ENCODE results near the gene STPG2. TPM values are rescaled to one million over a fixed set of nuclear protein-coding genes. Genes with fewer than 3 reads are reported as not detected.

The STPG2 gene
- total RNA-seq, 1 donor from 2014 or later: not detected

- H3K4me3 ChIP-seq: no peak overlapping the region
- H3K4me1 ChIP-seq: no peaks in the 10 kb centered on the region
- TF ChIP-seq, protein P1, sequence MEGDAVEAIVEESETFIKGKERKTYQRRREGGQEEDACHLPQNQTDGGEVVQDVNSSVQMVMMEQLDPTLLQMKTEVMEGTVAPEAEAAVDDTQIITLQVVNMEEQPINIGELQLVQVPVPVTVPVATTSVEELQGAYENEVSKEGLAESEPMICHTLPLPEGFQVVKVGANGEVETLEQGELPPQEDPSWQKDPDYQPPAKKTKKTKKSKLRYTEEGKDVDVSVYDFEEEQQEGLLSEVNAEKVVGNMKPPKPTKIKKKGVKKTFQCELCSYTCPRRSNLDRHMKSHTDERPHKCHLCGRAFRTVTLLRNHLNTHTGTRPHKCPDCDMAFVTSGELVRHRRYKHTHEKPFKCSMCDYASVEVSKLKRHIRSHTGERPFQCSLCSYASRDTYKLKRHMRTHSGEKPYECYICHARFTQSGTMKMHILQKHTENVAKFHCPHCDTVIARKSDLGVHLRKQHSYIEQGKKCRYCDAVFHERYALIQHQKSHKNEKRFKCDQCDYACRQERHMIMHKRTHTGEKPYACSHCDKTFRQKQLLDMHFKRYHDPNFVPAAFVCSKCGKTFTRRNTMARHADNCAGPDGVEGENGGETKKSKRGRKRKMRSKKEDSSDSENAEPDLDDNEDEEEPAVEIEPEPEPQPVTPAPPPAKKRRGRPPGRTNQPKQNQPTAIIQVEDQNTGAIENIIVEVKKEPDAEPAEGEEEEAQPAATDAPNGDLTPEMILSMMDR (IDR thresholded peaks at IDR 0.05; ENCODE audit: borderline replicate concordance): no peak
- no peaks in the 10 kb centered on the region for H3K27me3 ChIP-seq (ENCODE audit: low read depth)
- H3K36me3 ChIP-seq: no peaks in the 10 kb centered on the region
- intact Hi-C loops (cut with micrococcal nuclease): no loop called here
- peaks cover 24% of the 10 kb centered on the region for H3K9me3 ChIP-seq (replicated peaks)
- no peak for DNase-seq
- H3K27ac ChIP-seq (replicated peaks): no peak overlapping the region
Observed at GRCh38 chr4:97952763-97953162, 190.5 kb downstream of the STPG2 start.

DNA sequence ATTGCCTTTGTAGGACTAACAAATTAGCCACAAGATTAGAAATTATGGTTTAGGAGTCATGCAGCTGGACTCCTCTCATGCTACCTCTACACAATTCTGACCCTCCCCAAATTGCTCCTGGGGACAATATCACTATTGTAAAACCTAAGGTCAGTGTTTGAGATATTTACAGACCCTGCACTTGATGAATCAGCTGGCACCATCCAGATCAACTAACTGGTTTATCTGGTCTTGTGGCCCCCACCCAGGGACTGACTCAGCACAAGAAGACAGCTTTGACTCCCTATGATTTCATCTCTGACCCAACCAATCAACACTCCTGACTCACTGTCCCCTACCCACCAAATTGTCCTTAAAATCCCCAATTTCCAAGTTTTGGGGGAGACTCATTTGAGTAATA lies 192.4 kb downstream of the STPG2 start:
- Histone ChIP-seq H3K27me3 (ENCODE audit: low read depth) (no peaks in the 10 kb centered on the region), H3K36me3 (no peaks in the 10 kb centered on the region), H3K4me3 (no peak overlapping the region), H3K9me3 (replicated peaks) (peaks cover 29% of the 10 kb centered on the region), H3K27ac (replicated peaks) (no peak overlapping the region), H3K4me1 (no peaks in the 10 kb centered on the region)
- DNase-seq: no peak
- TF ChIP-seq, protein P1 (IDR thresholded peaks at IDR 0.05; ENCODE audit: borderline replicate concordance): no peak
- intact Hi-C loops (cut with micrococcal nuclease): no loop called here

GRCh38 chr4:97942951-97943350 lies 200.3 kb downstream of the STPG2 start:
- H3K4me1 ChIP-seq: no peaks in the 10 kb centered on the region
- H3K27me3 ChIP-seq (ENCODE audit: low read depth): no peaks in the 10 kb centered on the region
- H3K27ac ChIP-seq (replicated peaks): no peak overlapping the region
- TF ChIP-seq, protein P1 (IDR thresholded peaks at IDR 0.05; ENCODE audit: borderline replicate concordance): no peak
- no peaks in the 10 kb centered on the region for H3K36me3 ChIP-seq
- DNase-seq: no peak
- H3K4me3 ChIP-seq: no peak overlapping the region
- intact Hi-C loops (cut with micrococcal nuclease): no loop called here
- peaks cover 51% of the 10 kb centered on the region for H3K9me3 ChIP-seq (replicated peaks)

DNA sequence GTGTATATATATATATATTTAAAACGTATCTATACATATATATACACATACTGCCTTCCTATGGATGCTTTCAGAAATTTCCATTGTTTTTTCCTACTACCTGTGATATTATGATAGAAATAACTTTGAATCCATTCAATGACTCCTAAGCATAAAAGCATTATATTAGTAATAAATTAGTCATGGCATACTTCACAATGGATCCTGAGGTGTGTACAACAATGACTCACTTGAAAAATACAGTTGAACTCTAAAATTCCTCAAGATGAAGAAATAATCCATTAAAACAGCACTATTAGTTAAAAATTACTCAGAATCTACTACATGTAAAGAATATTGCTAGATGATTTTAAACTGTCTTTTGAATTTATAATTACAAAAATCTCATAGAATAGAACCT lies 201.1 kb downstream of the STPG2 start:
- Histone ChIP-seq H3K4me3 (no peak overlapping the region), H3K4me1 (no peaks in the 10 kb centered on the region), H3K27me3 (ENCODE audit: low read depth) (no peaks in the 10 kb centered on the region), H3K9me3 (replicated peaks) (peaks cover 57% of the 10 kb centered on the region), H3K27ac (replicated peaks) (no peak overlapping the region), H3K36me3 (no peaks in the 10 kb centered on the region)
- TF ChIP-seq, protein P1 (IDR thresholded peaks at IDR 0.05; ENCODE audit: borderline replicate concordance): no peak
- intact Hi-C loops (cut with micrococcal nuclease): no loop called here
- no peak for DNase-seq

DNA sequence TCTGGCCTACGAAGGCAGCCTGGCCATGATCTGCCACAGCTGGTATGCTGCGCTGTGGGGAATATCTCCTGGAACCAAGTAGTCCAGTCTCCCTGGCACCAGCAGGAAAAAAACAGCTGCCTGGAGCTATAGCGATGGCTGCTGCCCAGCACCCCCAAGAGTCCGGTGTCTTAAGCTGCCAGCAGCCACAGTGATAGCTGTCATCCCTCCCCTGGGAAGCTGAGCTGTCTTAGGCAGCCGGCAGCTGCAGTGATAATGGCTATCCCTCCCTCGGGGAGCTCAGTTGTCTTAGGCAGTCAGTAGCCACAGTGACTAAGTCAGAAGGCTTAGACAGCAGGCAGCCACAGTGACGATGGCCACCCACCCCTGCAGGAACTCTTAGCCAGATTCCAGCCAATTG lies 205.1 kb downstream of the STPG2 start:
- intact Hi-C loops (cut with micrococcal nuclease): no loop called here
- H3K9me3 ChIP-seq (replicated peaks): peaks cover 82% of the 10 kb centered on the region
- no peak for DNase-seq
- H3K4me1 ChIP-seq: no peaks in the 10 kb centered on the region
- H3K4me3 ChIP-seq: no peak overlapping the region
- no peaks in the 10 kb centered on the region for H3K36me3 ChIP-seq
- TF ChIP-seq, protein P1 (IDR thresholded peaks at IDR 0.05; ENCODE audit: borderline replicate concordance): no peak
- no peak overlapping the region for H3K27ac ChIP-seq (replicated peaks)
- H3K27me3 ChIP-seq (ENCODE audit: low read depth): no peaks in the 10 kb centered on the region
